RCC 7860 (cell line): ENCODE data around the gene MSI2.

ENCODE experiments used
- DNase-seq: peaks from one replicate; pipeline ENCODE4 v3.0.0-alpha.2; 2015; ENCODE audit warnings: low spot score
- FAIRE-seq: peaks from 2 replicates; lab custom pipeline; 2012; peaks lifted over from hg19 to GRCh38; lab: Jason Lieb, UNC

MSI2 gene

DNA sequence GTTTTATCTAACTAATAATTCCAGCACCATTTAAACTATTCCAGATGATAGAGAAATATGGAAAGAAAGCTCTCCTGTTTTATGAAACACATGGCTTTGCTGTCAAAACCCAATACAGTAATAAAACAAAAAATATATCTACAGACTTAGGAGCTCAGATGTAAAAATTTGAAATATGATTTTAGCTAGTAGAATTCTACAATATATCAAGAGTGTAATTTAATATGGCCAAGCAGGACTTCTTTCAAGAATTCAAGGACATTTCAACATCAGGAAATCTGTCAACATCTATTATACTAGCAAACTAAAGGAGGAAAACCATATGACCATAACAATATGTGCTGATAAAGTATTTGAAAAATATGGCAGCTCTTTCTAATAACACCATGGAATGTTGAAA, 431.3 kb downstream of the MSI2 start:
- DNase-seq (no peak), FAIRE-seq (no peak)

DNA sequence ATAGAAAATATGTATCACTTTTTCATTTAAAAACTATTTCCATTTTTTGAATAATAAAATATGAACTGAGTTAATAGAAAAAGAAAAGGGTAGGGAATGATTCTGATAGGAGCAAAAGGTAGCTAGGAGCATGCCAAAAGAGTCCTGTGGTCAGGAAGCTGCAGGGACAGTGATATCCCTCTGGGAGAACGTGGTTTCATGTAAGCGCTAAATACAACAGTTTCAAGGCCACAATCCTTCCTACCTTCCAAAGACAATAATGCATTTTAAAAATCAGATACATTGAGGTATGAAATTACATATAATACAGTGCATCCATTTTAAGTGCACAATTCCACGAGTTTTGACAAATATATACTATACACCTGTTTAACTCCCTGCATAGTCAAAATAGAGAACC, 432.9 kb downstream of the MSI2 start:
- no peak for FAIRE-seq

DNA sequence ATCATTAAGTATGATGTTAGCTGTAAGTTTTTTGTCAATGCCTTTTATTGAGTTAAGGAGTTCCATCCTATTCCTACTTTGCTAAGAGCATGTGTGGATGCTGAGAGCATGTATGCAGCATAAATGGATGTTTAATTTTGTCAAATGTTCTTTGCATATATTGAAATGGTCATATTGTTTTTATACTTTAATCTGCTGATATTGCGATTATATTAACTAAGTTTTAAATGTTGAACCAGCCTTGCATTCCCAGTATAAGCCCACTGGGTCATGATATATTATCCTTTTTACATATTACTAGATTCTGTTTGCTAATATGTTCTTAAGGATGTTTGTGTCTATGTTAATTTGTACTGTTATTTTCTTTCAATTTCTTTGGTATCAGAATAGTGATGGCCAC, 435.6 kb downstream of the MSI2 start:
- no peak for FAIRE-seq
- no peak for DNase-seq

More for the DNA sequence above, 432.9 kb downstream of the MSI2 start:
- DNase-seq, result no peak

DNA sequence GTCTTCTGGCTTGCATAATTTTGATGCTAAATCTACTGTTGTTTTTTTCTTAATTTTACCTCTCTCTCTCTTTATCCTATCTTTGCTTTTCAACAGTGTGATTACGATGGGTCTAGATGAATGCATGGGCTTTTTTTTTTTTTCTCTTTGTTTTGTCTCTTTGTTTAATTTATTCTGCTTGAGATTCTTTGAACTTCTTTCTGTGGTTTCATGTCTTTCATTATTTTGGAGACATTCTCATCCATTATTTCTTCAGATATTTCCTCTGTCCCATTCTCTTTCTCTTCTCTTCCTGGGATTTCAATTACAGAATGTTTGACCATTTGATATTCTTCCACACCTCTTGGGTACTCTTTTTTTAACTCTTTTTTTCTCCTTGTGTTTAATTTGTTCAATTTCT, 436.4 kb downstream of the MSI2 start:
- no peak for DNase-seq

DNA sequence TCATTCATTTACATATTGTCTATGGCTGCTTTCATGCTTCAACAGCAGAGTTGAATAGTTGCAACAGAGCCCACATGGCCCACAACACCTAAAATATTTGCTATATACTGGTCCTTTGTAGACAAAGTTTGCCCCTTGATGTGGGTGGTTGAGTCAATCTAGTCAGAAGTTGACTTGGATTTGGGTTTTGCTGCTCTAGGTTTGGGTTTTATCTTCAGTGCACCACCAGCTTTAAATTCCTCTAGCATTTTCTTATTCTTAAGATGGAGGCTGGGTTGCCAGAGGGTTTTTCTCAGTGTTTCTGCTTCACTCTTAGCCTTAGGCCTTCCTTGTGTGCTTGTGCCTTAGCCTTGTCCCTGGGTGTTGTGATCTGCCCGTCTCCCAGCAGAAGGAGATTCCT, 437.7 kb downstream of the MSI2 start:
- no peak for DNase-seq
- FAIRE-seq, result no peak

More for the DNA sequence above, 436.4 kb downstream of the MSI2 start:
- no peak for FAIRE-seq

DNA sequence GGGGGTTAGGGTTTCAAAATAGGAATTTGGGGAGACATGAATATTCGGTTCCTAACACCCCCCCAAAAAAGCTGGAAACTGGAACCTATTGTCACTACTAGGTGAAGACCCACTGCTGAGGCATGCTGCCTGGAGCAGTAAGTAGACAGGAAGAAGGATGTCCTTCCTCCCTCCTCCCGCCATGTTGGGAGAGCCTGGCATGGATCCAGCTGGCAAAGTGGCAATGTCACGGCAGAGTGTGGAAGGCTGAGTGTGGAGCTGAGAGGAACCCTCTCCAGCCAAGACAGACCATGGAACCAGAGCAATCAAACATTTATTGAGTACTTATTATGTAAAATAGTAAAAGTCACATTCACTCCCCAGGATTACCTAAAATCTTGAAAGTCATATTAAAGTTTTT, 439.7 kb downstream of the MSI2 start:
- FAIRE-seq, result no peak
- DNase-seq, result no peak

DNA sequence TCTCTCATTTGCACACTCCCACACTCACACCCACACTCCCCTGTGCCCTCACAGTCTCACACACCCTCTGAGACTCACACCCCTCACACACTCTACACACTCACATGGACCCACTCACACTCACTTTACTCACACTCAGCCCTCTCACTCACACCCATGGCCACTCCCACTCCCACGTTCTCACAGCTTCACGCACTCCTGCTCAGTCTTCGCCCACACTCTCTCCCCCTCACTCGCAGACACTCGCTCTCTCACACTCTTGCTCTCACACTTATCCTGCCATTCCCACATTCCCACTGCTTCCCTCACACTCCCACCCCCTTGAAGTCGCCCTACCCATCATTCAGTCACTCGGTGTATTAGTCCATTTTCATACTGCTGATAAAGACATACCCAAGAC, 440.9 kb downstream of the MSI2 start:
- FAIRE-seq (no peak), DNase-seq (no peak)

DNA sequence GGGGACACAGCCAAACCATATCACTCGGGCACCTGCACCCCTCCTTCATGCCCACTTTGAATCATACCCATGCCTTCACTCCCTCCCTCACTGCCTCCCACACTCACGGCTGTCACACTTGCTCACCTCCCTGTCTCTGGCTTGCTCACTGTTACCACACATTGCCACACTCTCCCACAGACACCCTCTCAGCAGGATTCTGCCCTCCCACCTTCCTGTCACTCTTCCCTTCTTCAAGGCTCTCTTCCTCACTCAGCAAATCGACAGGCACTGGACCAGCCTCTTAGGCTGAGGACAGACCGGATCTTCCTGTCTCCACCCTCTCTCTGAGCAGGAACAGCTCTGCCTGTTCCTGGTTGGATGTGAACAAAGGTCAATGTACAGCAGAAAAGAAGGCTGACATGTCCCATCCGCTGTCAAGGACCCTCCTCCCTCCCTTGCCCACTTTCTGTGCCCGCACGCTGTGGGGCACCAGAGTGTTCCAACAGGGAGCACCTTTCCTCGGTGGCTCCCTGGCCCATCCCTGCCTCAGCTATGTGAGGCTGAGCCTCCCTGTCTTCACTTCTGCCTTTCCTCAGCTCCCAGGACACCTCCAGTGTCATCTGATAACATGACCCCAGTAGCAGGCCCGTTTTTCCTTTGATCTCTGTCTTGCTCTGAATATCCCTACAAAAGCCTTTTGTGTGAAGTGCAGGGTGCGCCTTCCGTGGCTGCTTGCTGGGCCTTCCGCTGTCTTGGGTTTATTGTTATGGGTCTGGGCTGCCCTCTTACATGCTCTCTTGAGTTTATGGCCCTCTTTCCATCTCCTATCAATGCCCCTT, 441.8 kb downstream of the MSI2 start:
- no peak for FAIRE-seq

DNA sequence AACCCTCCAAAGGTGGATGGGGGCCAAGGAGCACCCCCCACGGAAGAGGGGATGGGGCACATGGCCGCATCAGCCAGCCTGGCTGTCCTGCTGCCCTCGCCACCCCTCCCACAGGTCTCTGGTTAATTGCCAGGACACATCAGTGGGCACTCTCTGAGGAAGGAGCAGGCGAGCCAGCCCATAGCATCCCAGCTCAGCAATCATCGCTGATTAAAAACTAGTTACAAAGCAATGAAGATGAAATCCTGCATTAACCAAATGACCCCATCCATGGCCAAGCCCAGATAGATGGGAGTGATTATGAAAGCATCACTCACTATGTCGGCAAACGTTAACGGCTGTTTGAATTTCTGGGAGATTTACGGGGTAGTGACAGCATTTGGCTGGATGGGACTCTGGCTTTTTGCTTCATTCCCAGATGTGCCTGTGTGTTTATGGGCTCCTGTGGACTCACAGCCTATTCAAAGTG, 443.5 kb downstream of the MSI2 start:
- FAIRE-seq (no peak), DNase-seq (no peak)

More for the DNA sequence above, 441.8 kb downstream of the MSI2 start:
- no peak for DNase-seq

DNA sequence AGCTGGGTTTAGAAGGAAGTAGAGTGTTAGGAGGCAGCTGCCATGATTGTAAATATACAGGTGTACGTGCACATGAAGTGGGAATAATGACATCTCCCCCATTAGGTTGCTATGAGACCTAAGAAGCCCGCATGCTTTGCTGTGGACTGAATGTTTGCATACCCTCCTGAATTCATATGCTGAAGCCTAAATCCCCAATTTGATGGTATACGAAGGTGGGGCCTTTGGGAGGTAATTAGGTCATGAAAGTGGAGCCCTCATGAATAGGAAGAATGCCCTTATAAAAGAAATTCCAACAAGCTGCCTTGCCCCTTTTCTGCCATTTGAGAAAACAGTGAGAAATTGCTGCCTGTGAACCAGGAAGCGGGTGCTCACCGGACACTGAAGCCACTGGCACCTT, 444.8 kb downstream of the MSI2 start:
- FAIRE-seq (no peak), DNase-seq (no peak)

DNA sequence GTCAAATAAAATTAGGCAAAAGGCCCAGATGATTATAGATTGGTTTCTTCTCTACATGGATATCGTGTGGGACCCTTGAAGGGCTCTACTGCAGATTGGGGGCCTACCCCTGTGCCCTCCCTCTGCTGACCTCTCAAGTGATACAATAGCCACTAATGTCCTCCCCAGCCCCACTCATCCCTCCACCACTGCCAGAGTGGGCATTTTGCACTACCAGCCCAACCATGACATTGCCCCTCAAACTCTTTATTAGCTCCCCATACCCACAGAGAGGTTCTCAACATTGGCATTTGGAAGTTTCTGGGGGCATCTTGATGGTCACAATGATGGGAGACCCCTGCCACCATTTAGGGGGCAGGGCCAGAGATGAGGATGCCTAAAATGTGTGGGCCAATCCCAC, 446.9 kb downstream of the MSI2 start:
- FAIRE-seq (no peak), DNase-seq (no peak)

DNA sequence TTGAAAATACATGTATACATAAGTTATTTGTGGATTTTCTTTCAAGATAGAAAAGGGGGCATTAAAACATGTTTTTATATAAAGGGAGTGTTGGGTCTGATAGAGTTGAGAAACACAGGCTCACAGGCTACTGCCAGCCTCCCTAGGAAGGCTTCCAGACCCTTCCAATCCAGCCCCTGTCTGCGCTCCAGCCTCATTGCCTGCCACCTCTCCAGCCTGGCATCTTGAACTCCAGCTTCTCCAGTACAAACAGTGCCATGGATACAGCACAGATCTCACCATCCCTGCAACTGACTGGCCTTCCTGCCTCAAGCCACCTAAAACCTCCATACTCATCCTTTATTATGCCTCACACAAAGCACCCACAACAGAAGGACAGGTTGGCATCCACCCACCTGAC, 448.1 kb downstream of the MSI2 start:
- FAIRE-seq (no peak), DNase-seq (no peak)

DNA sequence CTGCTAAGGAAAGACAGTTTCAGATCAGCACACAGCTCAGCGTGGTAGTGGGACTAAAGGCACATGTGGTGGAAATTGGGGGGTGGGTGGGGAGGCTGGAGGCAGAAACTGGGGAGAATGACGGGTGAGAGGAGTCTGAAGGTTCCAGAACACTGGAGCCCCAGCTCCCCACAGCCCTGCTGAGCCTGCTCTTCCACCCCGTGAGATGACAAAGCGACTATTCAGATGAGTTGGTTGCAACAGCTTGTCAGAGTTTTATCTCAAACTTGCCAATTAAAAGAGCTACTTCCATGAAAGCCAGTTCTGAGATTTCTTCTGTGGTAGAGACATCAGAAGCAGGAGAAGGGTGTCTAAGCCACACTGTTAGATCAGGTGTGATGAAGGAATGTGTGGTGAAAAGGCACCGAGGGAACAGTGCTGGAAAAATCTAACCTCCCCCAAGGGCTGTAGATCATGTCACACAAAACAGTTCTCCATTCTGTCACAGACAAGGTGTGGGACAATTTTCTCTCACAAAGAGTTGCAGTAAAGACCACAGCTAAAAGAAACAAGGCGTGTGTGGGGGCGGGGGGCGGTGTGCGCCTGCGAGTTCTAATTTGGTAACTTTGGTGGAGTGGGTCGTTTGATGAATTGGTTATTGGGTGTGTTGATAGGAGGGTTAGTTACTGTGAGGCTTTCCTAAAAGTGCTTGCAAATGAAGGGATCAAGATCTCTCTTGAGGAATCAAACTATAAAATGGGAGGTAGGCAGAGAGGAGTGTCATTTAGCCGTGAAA, 449.8 kb downstream of the MSI2 start:
- FAIRE-seq (no peak), DNase-seq (no peak)

DNA sequence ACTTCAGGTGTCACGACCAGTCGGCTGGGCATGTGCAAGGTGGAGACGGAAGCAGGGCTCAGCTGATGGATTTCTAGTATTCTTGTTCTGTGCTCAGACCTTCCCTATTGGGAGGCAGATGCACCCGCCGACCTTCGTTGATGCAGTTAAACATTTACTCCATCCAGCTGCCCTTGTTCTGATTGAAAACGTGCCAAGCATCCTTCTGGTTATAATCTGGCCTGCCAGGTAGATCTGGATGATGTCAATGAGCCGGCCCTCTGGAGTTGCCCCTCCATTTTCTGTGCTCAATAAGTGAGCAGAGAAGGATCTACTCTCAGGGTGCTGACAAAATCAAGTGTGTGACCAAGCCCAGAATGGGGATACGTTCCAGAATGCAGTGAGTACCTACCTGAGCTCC, 450.4 kb downstream of the MSI2 start:
- FAIRE-seq (no peak), DNase-seq (no peak)

DNA sequence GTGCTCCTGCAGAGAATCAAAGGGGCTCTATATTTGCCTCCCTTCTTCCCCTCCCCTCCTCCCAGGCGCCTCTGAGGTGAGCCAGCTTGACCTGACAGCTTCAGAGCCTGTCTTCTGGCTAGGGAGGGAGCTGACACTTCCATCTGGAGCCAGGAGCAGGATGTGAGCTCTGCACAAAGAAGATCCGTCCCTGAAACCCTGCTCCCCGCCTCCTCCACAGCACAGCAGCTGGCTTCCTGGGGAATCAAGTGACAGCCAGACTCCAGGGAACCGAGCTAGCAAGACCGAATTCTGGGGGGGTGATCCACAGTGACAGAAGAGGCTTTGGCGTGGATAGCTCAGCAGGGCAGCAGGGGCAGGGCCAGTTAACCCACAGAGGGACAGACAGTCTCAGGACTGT, 451.6 kb downstream of the MSI2 start:
- DNase-seq, result no peak
- no peak for FAIRE-seq

DNA sequence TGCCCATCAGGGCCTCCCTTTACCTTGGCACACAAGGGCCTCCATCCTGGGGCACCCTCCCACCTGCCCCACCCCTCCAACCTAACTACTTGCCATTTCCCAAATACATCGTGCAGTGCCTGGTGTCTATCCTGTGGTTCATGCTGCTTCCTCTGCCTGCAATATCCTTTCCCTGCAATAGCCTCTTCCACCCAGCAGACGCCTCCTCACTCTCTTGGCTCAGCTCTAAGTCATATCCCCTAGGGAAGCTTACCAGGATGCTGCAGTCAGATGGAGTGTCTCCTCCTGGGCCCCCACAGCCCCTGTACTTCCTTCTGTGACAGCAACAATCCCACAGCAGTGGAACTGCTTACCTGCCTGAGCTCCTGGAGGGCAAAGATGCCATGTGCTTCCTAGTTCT, 452.1 kb downstream of the MSI2 start:
- DNase-seq (no peak), FAIRE-seq (no peak)

DNA sequence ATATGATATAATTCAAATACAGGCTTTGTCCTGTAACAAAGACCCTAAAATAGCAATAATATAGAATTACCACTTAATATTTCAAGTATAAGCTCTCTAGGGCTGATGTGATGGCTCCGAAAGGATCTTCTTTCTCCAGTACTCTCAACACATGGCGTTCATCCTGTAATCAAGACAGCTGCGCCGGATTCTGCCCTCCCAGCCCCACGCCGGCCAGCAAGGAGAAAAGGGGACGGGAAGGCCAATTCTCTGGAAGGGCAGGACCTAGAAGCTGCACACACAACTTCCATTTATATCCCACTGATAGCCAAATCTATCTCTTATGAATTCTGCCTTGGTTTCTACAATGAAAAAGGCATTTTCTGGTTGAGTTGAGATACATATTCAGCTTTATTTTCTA, 456.8 kb downstream of the MSI2 start:
- FAIRE-seq (no peak), DNase-seq (no peak)

DNA sequence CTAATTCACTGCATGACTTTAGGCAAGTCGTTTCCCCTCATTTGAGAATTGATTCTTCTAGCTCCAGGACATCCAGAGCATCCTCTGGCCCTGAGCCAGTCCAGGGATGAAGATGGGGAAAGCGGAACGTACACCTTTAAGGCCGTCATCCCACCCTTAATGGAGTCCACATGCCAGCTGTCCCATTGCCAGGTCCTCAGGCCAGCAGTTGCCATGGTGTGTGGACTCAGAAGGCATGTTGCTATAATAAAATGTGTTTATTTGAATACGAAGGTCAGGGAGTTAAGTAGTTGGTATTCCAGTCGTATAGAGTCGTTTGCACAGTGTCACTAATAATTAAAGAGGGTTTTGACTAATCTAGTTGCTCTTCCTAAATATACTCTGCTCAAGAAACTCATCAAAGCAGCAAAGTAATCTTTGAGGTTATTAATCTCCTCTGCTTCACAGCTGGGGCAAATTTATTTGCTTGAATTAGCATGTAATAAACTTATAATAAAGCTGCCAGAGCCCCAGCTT, 458.4 kb downstream of the MSI2 start:
- FAIRE-seq (no peak), DNase-seq (no peak)

DNA sequence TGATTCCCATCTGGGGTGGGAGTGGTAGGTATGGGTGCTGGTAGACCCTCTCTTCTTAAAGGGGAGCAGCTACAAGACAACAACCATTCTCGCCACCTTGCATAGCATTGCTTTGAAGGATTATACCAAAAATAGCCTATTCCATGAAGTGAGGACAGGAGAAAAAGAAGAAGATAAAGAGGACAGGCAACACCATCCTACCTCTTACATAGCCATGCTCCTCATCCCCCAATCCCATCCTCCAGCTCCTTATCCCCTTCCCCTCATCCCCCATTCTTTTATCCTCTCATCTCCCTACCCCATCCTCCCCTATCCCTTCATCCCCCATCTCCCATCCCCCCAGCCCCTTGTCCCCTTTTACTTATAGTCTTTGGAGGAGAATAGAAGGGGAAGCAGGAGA, 459.7 kb downstream of the MSI2 start:
- FAIRE-seq, result no peak

DNA sequence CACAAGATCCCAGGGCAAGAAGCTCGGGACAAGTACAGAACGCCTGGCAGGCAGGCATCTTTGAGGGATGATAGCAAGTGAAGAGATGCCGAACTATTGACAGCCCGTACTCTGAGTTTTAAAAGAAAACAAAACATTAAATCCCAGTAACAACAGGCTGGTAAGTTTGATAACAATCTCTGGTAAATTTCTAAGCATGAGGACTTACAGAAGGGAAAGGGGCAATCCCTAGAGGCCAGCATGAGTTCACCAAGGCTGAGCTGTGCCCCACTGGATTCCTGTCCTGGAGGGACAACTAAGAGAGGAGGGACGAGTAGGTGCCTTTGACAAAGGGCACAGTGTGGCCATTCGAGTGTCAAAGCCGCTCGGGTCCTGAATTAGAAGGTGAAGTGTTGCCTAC, 462.6 kb downstream of the MSI2 start:
- no peak for FAIRE-seq
- DNase-seq, result no peak

More for the DNA sequence above, 459.7 kb downstream of the MSI2 start:
- DNase-seq, result no peak

DNA sequence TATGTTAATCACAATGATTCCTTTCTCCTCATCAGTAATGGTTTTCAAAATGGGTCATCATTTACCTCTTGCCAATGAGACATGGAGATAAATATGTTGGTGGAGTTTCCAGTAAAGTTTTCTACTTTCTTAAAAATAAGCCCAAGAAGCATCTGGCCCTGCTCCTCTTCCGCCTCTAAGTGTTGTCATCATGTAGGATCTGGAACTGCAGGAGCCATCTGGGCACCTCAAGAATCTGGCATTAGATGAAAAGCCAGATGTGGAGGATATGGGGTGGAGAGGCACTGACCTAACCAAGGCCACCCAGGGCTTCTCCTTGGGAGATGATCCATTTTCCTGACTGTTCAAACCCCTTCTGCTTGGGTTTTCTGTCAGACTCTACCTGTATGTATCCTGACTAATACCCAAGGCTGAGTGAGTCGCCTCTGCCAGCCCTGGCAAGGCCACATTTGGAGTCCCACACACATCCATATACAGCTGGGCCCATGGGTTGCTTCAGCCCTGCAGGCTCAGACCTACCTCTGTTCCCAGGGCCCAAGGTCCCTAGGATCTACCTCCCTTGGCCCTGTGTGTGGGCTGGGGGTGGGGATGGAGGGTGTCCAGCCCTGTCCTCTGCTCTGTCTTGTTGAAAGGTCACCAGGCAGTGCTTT, 464.2 kb downstream of the MSI2 start:
- DNase-seq (no peak), FAIRE-seq (no peak)
